Embryonic facial prominence (tissue), 1 donor: Measurements from ENCODE around the gene SUMO2.
"Not testable (repeated sequence)": the region's sequence is repeated elsewhere in the genome, so short reads cannot be mapped to it uniquely, and the experiment has no call there.

Source experiments
- DNase-seq: peaks from one replicate; pipeline ENCODE4 v3.0.0-alpha.2; 2016; ENCODE audit errors: extremely low spot score

Gene SUMO2

GRCh38 chr17:75181608-75182318, 996 bp downstream of the SUMO2 start:
- DNase-seq, result no peak

- no peak for DNase-seq
These were observed 1.6 kb downstream of the SUMO2 start for GRCh38 chr17:75181110-75181509.

DNA sequence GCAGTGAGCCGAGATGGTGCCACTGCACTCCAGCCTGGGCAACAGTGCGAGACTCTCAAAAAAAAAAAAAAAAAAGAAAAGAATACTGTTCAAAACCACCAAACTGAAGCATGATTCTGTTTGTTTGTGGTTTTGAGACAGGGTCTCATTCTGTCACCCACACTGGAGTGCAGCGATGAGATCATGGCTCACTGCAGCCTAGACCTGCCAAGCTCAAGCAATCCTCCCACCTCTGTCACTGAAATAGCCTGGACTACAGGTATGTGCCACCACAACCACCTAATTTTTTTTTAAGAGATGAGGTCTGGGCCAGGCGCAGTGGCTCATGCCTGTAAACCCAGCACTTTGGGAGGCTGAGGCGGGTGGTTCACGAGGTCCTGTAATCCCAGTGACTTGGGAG, 4.3 kb downstream of the SUMO2 start:
- no peak for DNase-seq

GRCh38 chr17:75176625-75177024, 6.1 kb downstream of the SUMO2 start:
- no peak for DNase-seq

- no peak for DNase-seq
These were observed 7.8 kb downstream of the SUMO2 start for GRCh38 chr17:75174996-75175395.

- DNase-seq, result no peak
These were observed 9.2 kb downstream of the SUMO2 start for GRCh38 chr17:75173526-75173925.

- DNase-seq, result no peak
These were observed 13.8 kb downstream of the SUMO2 start for GRCh38 chr17:75168998-75169397.

GRCh38 chr17:75164606-75165005, 18.2 kb downstream of the SUMO2 start:
- not testable (repeated sequence) for DNase-seq

- DNase-seq, result no peak
These were observed 19.7 kb downstream of the SUMO2 start for GRCh38 chr17:75163074-75163473.

DNA sequence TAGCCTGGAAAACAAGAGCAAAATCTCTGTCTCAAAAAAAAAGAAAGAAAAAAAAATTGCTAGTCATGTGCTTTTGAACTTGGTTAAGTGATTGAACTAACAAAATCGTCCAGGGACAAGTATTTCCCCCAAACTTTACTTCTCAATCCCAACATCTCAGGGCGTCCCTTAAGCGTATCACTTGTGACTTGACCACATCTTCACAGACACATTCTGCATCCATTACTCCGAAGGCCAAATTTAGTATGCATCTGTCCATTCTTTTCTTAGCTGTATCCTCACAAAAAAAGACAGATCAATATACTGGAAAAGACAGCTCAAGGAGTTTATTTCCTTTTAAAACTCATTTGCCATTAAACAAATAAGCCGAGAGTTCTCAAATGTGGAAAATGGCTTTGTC, 22.5 kb downstream of the SUMO2 start:
- DNase-seq, result no peak

DNA sequence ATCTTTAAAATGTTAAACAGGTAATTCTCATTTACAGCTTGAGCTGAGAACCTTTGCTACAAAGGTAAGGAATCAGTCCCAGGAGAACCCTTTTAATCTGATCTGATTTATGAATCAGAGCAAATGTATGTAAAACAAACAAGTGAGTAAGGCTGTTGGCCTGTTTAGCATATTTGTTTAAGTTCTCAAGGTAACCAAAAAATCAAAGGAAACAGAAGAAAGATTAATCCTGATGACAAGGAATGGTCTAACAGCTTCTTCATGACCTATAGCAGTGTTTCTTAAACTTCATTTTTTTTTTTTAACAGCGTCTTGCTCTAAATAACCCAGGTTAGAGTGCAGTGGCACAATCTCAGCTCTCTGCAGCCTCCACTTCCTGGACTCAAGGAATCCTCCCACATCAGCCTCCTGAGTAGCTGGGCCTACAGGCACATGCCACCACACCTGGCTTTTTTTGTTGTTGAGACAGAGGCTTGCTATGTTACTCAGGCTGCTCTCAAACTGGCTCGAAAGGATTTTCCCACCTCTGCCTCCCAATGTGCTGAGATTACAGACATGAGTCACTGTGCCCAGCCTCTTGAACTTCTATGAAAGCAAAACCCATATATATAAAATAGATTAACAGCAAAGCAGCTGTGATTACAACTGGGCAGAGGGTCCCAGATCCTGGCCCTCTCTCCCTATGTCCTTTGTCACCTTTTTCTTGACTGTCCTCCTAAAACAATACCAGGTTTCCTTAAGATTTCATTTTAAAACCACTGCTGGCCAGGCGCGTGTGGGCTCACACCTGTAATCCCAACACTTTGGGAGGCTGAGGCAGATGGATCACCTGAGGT, 23.3 kb downstream of the SUMO2 start:
- DNase-seq, result no peak

- DNase-seq, result not testable (repeated sequence)
These were observed 24.3 kb downstream of the SUMO2 start for GRCh38 chr17:75158480-75158879.

DNA sequence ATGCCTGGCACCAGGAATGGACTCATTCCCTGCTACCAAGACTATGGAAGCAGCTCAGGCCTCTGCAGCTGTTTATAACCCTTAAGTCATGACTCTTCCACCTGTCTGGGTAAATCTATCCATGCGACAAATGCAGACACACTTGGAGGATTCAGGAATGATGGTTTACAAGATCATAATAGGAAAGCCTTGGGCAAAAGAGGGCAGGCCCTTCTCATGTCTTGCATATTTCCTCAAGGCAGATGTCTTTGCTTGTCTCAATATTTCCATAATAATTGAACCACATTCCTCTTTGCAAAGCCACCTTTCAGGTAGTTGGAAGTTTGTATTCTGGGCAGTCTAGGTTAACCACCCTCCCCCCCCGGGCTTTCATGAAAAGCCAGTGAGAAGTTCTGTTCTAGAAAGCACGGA, 27.6 kb downstream of the SUMO2 start:
- no peak for DNase-seq

- peak; percentile 96 for DNase-seq
These were observed 28.3 kb downstream of the SUMO2 start, which contains the start of gene JPT1 for GRCh38 chr17:75154195-75155106. Gene JPT1 (minus strand): TSS chr17:75154512. CDS start chr17:75154397, 115 bp downstream.

GRCh38 chr17:75153780-75154194, 29.0 kb downstream of the SUMO2 start:
- DNase-seq, result no peak

DNA sequence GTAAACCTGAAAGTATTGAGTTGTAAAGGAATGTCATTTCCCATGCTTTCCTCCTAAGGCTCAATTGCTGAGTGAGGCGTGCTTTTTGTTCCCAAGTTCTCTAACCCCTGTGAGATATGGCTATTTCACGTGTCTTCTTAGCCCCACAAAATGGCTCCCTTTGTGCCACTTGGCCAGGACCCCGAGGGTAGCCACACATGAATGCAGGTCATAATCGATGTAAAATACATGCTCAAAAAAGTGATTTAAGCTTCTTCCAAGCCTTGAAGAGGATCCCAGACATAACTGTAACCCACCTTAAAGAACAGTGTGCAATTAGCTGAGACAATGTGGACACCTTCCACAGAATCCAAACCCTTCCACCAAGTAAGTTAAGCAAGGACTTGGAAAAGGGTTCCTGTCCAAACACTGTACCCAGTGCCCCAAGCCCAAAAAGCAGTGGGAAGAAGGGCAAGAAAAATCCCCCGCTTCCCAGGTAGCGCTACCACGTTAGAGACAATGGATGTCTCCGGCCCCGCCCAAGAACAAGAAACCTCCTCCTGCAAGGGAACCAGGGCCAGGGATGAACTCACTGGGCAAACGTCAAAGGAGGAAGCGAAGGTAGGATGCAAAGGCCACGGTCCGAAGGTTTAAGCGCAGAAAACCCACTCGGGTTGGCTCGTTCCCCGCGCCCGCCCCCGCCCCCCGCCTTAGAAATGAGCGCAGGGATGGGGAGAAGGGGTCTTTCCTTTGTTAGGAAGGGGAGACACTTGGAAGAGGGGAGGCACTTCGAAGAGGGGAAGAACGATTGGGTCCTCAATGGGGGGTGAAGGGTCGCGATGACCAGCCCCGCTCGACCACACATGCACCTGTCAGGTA, 29.6 kb downstream of the SUMO2 start:
- no peak for DNase-seq

DNA sequence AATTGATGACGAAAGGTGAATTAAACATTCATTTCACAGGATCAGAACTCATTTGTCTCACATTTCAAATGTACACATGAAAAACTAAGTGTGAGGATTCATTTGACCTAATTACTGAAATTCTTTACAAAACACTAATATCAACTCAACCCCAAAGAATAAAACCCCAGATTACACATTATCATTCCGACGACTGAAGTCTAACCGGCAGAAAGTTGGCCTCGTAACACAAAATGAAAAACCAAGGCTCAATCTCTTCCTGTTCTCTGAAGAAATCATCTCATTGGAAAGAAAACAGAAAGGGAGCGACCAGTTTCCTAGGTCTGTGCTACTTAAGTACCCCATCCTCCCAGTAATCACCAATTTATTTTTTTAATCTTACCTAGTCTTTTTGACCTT, 30.2 kb downstream of the SUMO2 start:
- no peak for DNase-seq

GRCh38 chr17:75151930-75152329, 30.8 kb downstream of the SUMO2 start:
- DNase-seq, result peak; percentile 19

- DNase-seq, result no peak
These were observed 34.7 kb downstream of the SUMO2 start for GRCh38 chr17:75147878-75148546.

- DNase-seq, result no peak
These were observed 36.2 kb downstream of the SUMO2 start for GRCh38 chr17:75146592-75146991.
